GM19468 (cell line): Measurements from ENCODE around the gene SLC35G3.
"Not testable (repeated sequence)": the region's sequence is repeated elsewhere in the genome, so short reads cannot be mapped to it uniquely, and the experiment has no call there.

Experiments
- ATAC-seq: cut with Tn5 transposase; IDR thresholded peaks from one replicate; pipeline ENCODE4 v1.9.1; 2021; ENCODE audit warnings: mild to moderate bottlenecking, moderate library complexity, moderate number of reproducible peaks; ENCODE audit not compliant: unreplicated experiment; ENCODE audit errors: extremely low read depth

SLC35G3 gene

GRCh38 chr17:35213412-35213940 lies 19.3 kb upstream of the SLC35G3 start:
- no peak for ATAC-seq

DNA sequence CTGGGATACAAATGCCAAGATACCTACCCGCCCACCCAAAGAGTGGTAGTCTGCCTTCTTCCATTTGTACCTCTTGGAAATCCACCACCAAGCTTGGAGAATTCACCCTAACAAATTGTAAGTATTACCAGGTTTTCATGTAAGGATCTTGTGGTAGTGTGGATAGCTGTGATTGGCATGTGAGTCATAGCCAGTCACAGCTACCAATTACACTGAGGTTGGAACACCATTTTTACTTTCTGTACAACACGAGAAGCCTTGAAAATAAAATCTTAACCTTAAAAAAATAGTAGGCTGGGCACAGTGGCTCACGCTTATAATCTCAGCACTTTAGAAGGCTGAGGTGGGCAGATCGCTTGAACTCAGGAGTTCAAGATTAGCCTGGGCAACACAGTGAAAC lies 18.5 kb upstream of the SLC35G3 start:
- ATAC-seq: no peak

- ATAC-seq: no peak
These were observed 16.5 kb upstream of the SLC35G3 start for GRCh38 chr17:35210741-35211140.

- not testable (repeated sequence) for ATAC-seq
These were observed 8.4 kb upstream of the SLC35G3 start for GRCh38 chr17:35202582-35202981.

- ATAC-seq: not testable (repeated sequence)
These were observed 869 bp upstream of the SLC35G3 start for GRCh38 chr17:35195062-35195461.

GRCh38 chr17:35192708-35193107 lies 1.5 kb downstream of the SLC35G3 start:
- ATAC-seq: no peak

DNA sequence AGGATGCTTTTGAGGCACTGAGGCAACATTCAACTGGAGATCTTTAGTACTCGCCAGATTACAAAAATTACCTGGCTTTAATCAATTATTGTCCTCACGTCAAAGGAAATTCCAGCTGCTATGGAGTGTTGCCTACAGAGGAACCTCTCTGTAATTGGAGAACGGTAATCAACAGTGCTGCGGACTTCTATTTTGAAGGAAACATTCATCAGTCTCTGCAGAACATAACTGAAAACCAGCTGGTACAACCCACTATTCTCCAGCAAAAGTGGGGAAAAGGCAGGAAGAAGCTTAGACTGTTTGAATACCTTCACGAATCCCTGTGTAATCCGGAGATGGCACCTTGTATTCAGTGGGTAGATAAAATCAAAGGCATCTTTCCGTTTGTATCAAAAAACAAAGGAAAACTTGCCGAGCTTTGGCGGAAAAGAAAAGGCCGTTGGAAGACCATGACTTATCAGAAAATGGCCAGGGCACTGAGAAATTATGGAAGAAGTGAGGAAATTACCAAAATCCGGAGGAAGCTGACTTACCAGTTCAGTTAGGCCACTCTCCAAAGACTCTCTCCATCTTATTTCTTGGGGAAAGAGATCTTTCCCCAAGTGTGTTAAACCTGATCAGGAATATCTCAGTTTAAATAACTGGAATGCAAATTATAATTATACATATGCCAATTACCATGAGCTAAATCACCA lies 3.0 kb downstream of the SLC35G3 start:
- ATAC-seq: no peak

GRCh38 chr17:35189291-35189690 lies 4.9 kb downstream of the SLC35G3 start:
- no peak for ATAC-seq

DNA sequence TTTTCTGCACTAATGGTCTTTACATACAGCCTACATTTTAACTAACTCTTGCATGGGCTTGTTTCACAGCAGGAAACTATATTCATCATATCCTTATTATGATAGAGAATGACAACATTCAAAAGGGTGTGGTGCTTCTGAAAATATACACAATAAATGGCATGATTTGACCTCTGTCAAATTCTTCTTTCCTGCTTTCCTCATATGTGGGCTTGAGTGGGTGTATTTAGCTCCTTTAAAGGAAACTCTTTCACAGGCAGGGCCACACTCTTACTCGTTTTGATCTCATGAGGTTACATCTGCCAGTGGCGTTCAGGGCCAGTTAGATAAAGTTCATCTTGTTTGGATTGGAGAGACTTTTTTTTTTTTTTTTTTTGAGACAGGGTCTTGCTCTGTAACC lies 6.1 kb downstream of the SLC35G3 start:
- ATAC-seq: no peak

- ATAC-seq: no peak
These were observed 6.7 kb downstream of the SLC35G3 start for GRCh38 chr17:35187481-35187880.

GRCh38 chr17:35185849-35186248 lies 8.3 kb downstream of the SLC35G3 start:
- ATAC-seq: no peak

GRCh38 chr17:35184274-35184673 lies 9.9 kb downstream of the SLC35G3 start:
- no peak for ATAC-seq

DNA sequence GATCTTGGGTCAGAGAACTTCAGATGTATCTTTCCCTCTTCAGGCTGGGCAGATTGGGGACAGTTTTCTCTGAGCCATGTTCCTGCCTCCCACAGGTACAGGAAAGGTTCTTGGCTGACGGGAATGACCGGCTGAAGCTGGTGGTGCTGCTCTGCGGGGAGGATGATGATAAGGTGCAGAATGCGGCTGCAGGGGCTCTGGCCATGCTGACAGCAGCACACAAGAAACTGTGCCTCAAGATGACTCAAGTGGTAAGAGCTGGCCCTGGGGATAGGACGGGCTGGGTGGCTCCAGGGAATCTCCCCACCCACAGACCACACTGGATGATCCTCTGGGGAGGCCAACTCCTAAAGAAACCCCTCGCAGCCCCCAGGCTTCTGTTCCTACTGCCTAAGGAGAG lies 10.9 kb downstream of the SLC35G3 start:
- no peak for ATAC-seq

DNA sequence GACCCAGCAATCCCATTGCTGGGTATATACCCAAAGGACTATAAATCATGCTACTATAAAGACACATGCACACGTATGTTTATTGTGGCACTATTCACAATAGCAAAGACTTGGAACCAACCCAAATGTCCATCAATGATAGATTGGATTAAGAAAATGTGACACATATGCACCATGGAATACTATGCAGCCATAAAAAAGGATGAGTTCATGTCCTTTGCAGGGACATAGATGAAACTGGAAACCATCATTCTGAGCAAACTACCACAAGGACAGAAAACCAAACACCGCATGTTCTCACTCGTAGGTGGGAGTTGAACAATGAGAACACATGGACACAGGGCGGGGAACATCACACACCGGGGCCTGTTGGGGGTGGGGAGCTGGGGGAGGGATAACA lies 14.8 kb downstream of the SLC35G3 start:
- ATAC-seq: not testable (repeated sequence)

DNA sequence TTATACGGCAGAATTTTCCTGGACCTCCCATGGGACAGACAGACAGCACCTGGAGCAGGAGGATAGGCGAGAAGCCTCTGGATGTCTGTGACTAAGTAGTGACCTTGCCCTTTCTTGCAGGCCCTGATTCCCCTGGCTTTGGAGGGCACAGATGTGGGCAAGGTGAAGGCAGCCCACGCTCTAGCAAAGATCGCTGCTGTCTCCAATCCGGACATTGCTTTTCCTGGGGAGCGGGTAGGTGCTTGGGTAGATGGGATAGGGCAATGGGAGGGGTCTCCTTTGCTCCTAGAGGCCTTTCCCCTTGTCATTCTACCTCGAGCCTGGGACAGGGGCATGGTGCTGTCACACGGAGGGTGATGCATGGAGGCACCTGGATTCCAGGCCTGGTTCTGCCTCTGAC lies 17.3 kb downstream of the SLC35G3 start:
- no peak for ATAC-seq

DNA sequence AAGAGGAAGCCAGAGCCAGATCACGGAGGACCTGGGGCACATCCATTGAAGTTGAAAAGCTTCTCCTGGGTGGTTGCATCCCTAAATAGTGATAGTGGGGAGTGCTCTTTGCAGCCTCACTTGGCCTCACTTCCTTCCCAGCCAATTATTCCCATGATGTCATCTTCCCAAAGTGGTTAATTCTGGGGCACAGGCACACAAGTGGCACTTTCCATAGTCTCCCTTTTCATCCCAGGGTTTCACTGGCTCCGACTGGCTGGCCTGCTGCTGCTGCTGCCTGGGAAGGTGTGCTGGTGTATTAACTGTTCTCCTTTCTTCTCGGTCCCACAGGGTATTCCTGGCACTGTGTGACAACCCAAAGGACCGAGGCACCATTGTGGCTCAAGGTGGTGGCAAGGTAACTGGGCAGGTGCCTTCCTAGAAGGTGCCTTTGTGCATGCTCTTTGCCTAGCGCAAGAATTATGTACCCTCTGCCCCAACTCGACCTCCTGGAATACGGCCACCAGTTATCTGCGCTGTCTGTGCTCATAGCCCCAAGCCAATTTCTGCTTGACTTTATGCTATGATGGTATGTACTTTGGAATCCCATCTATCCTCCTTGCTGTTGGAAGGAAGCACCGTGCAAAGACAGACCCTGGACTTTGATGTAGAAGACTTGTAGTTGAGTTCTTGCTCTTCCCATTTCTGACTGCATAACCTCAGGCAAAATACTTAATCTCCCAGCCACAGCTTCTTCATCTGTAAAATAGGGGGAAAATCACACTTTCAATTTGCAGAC lies 18.4 kb downstream of the SLC35G3 start:
- ATAC-seq: no peak

DNA sequence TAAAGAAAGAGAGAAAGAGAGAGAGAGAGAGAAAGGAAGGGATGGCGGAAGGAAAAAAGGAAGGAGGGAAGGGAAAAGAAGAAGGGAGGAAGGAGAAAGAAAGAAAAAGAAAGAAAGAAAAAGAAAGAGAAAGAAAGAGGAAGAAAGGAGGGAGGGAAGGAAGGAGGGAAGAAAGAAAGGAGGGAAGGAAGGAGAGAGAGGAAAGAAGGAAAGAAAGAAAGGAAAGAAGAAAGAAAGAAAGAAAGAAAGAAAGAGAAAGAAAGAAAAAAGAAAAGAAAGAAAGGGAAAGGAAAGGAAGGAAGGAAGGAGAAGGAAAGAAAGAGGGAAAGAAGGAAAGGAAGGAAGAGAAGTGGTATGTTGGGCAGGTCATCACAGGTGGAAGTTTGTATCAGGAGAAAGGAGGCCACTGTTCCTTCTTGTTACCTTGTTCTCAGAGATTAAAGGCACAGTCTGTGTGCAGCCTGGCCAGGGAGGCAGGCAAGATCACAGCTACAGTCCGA lies 19.3 kb downstream of the SLC35G3 start:
- ATAC-seq: no peak

DNA sequence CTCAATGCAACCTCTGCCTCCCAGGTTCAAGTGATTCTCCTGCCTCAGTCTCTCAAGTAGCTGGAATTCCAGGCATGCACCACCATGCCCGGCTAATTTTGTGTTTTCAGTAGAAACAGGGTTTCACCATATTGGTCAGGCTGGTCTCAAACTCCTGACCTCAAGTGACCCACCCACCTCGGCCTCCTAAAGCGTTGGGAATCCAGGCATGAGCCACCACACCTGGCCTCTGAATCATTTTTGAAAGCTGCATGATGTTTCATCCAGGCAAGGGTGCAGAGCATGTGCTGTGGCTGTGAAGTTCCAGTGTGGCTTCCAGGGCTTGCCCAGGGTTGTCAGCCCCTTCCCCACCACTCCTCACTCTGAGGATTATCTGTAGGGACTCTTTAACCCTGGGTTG lies 21.9 kb downstream of the SLC35G3 start:
- not testable (repeated sequence) for ATAC-seq

DNA sequence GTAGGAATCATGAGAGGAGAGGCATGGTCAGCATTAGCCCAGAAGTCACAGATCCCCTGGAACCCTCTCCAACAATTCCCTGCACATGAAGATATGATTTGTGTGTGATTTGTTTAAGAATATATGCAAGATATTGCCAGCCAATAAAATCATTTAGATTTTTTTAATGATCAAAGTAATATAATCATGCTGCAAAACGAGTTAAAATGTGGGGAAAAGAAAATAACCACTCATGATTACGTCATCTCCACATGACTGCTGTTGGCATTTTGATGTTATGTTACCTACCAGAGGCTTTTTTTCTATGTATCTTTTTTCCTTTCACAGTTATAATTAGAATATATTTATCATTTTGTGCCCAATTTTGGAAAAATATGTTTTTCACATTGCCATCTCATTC lies 22.4 kb downstream of the SLC35G3 start:
- ATAC-seq: no peak

- no peak for ATAC-seq
These were observed 23.0 kb downstream of the SLC35G3 start for GRCh38 chr17:35170968-35171771.
